ENCODE measurements around the gene ATF7.
"Not testable (repeated sequence)": the region's sequence is repeated elsewhere in the genome, so short reads cannot be mapped to it uniquely, and the experiment has no call there.

DNA sequence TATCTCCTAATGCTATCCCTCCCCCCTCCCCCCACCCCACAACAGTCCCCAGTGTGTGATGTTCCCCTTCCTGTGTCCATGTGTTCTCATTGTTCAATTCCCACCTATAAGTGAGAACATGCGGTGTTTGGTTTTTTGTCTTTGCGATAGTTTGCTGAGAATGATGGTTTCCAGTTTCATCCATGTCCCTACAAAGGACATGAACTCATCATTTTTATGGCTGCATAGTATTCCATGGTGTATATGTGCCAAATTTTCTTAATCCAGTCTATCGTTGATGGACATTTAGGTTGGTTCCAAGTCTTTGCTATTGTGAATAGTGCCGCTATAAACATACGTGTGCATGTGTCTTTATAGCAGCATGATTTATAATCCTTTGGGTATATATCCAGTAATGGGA is 19.5 kb downstream of the ATF7 start:
- not testable (repeated sequence) for TF ChIP-seq POLR2A (IDR thresholded peaks at IDR 0.05; ENCODE audit: low read length); GATA1 (IDR thresholded peaks at IDR 0.05; ENCODE audit: low read depth, low read length)

All from erythroblast (primary cell).